Fibroblast of lung (primary cell): ENCODE measurements around the gene CYP11A1. TPM values are rescaled to one million over a fixed set of nuclear protein-coding genes. Genes with fewer than 3 reads are reported as not detected.

Experiments
- DNase-seq, 2 donors: peaks; one replicate each; pipeline versions ENCODE4 v3.0.0 to v3.0.0-alpha.2; 2010; ENCODE audit warnings: low read depth in 2 of 2
- H2AFZ ChIP-seq: 2 replicates; pipeline ENCODE4 v1.5.1; 2012; ENCODE audit warnings: low read length, control low read depth, inconsistent platforms
- H3K27ac ChIP-seq: 2 replicates; pipeline ENCODE4 v1.5.1; 2011; ENCODE audit warnings: low read length, control low read depth; ENCODE audit not compliant: insufficient read depth
- H3K27me3 ChIP-seq: 2 replicates; pipeline ENCODE4 v1.5.1; 2011; ENCODE audit warnings: mild to moderate bottlenecking, low read length; ENCODE audit not compliant: control insufficient read depth, insufficient read depth
- H3K36me3 ChIP-seq: 2 replicates; pipeline ENCODE4 v1.5.1; 2011; ENCODE audit warnings: low read length; ENCODE audit not compliant: control insufficient read depth, insufficient read depth
- H3K4me1 ChIP-seq: 2 replicates; pipeline ENCODE4 v1.5.1; 2011; ENCODE audit warnings: low read length; ENCODE audit not compliant: control insufficient read depth, insufficient read depth; ENCODE audit errors: extremely low read depth
- H3K4me2 ChIP-seq: 2 replicates; pipeline ENCODE4 v1.5.1; 2011; ENCODE audit warnings: low read length, control low read depth; ENCODE audit not compliant: insufficient read depth; ENCODE audit errors: extremely low read depth
- H3K4me3 ChIP-seq, 4 experiments: fragments of 200-600 bp in 1 of 4; sonication (generic) in 1 of 4; replicated peaks in 1 of 4; 2 replicates each; pipeline ENCODE4 v1.5.1; 2011 to 2016; ENCODE audit warnings: low read length in 4 of 4, low read depth in 3 of 4, mild to moderate bottlenecking in 3 of 4, control low read depth in 2 of 4, inconsistent platforms in 1 of 4, mixed read lengths in 1 of 4; ENCODE audit not compliant: insufficient read depth in 1 of 4; ENCODE audit errors: control extremely low read depth in 1 of 4
- H3K79me2 ChIP-seq: 2 replicates; pipeline ENCODE4 v1.5.1; 2012; ENCODE audit warnings: mild to moderate bottlenecking, low read length, inconsistent platforms; ENCODE audit not compliant: control insufficient read depth, insufficient read depth
- H3K9ac ChIP-seq: 2 replicates; pipeline ENCODE4 v1.5.1; 2011; ENCODE audit warnings: mild to moderate bottlenecking, low read length, control low read depth; ENCODE audit not compliant: insufficient read depth
- H3K9me3 ChIP-seq: 2 replicates; pipeline ENCODE4 v1.5.1; 2012; ENCODE audit warnings: low read depth, low read length; ENCODE audit not compliant: control insufficient read depth, insufficient read depth
- H4K20me1 ChIP-seq: 2 replicates; pipeline ENCODE4 v1.5.1; 2011; ENCODE audit warnings: low read length; ENCODE audit not compliant: control insufficient read depth, insufficient read depth; ENCODE audit errors: extremely low read depth
- CTCF ChIP-seq, 2 donors: IDR thresholded peaks in 1 of 2; conservative IDR thresholded peaks in 1 of 2; 1 replicate in 1 of 2; 2 replicates in 1 of 2; pipeline ENCODE4 v1.5.1; 2011 to 2012; ENCODE audit warnings: low read length in 2 of 2, control low read depth in 1 of 2, inconsistent platforms in 1 of 2, low read depth in 1 of 2, mild to moderate bottlenecking in 1 of 2
- EZH2 ChIP-seq: IDR thresholded peaks from 2 replicates; pipeline ENCODE4 v1.5.1; 2012; ENCODE audit warnings: low read length, control low read depth, mild to moderate bottlenecking; ENCODE audit errors: missing control alignments
- polyA plus RNA-seq, 2 donors: library from polyadenylated mRNA; depleted of rRNA in 1 of 2; stranded (reverse) in 1 of 2; unstranded in 1 of 2; fragments of >200 nt; gene quantifications; 2 replicates each; pipeline ENCODE4 v1.2.1, GENCODE V29; 2011 to 2012; ENCODE audit warnings: missing spikeins in 1 of 2
- total RNA-seq: library from RNA; depleted of rRNA; stranded (reverse); fragments of >200 nt; gene quantifications from 2 replicates; pipeline ENCODE4 v1.2.1, GENCODE V29; 2014

The CYP11A1 gene
- total and polyA plus RNA-seq, 2 donors (not counting 1 experiment from before 2014, with no cell fraction given) = 0.07 to 0.33 TPM

- Histone ChIP-seq H2AFZ (no peak overlapping the region), H3K4me3 (no peak overlapping the region), H3K79me2 (no peaks in the 10 kb centered on the region), H3K4me1 (no peaks in the 10 kb centered on the region), H3K27me3 (peaks cover 12% of the 10 kb centered on the region), H3K27ac (no peak overlapping the region), H4K20me1 (no peaks in the 10 kb centered on the region), H3K4me2 (no peak overlapping the region), H3K36me3 (no peaks in the 10 kb centered on the region), H3K9me3 (no peaks in the 10 kb centered on the region), H3K9ac (no peak overlapping the region)
- no peak for DNase-seq
- TF ChIP-seq CTCF (conservative IDR thresholded peaks at IDR 0.05 in 1 of 2, IDR thresholded peaks at IDR 0.05 in 1 of 2; ENCODE audit: low read depth in 1 of 2, low read length in 2 of 2) (no peak), EZH2 (no peak)
Observed at GRCh38 chr15:74368121-74368520, 675 bp upstream of the CYP11A1 start.

GRCh38 chr15:74365598-74366445 is 1.6 kb downstream of the CYP11A1 start:
- peak; percentile 55 to 59 for DNase-seq
- Histone ChIP-seq H3K79me2 (no peaks in the 10 kb centered on the region), H3K4me2 (peak overlapping the region; percentile 85), H3K36me3 (no peaks in the 10 kb centered on the region), H3K4me1 (no peaks in the 10 kb centered on the region), H3K9me3 (no peaks in the 10 kb centered on the region), H3K27me3 (peaks cover under 1% of the 10 kb centered on the region), H4K20me1 (no peaks in the 10 kb centered on the region), H3K4me3 (peak overlapping the region; percentile 36 to 62 (median 56)), H3K9ac (peak overlapping the region; percentile 63), H3K27ac (no peak overlapping the region), H2AFZ (peak overlapping the region; percentile 77)
- TF ChIP-seq EZH2 (no peak), CTCF (conservative IDR thresholded peaks at IDR 0.05 in 1 of 2, IDR thresholded peaks at IDR 0.05 in 1 of 2; ENCODE audit: low read depth in 1 of 2, low read length in 2 of 2) (no peak)

- Histone ChIP-seq H3K4me2 (peak overlapping the region; percentile 85), H3K27ac (no peak overlapping the region), H3K9me3 (no peaks in the 10 kb centered on the region), H4K20me1 (no peaks in the 10 kb centered on the region), H3K9ac (no peak overlapping the region), H3K4me3 (peak overlapping the region in 1 of 4 experiments; percentile 62), H3K4me1 (no peaks in the 10 kb centered on the region), H3K79me2 (no peaks in the 10 kb centered on the region), H3K36me3 (no peaks in the 10 kb centered on the region), H3K27me3 (no peaks in the 10 kb centered on the region), H2AFZ (peak overlapping the region; percentile 77)
- no peak for TF ChIP-seq CTCF (conservative IDR thresholded peaks at IDR 0.05 in 1 of 2, IDR thresholded peaks at IDR 0.05 in 1 of 2; ENCODE audit: low read depth in 1 of 2, low read length in 2 of 2)
- TF ChIP-seq EZH2 = no peak
- DNase-seq = no peak
Observed at GRCh38 chr15:74364936-74365597, 2.4 kb downstream of the CYP11A1 start.
